Mesothelial cell of epicardium (in vitro differentiated cells): ENCODE results near the gene IFI16. TPM values are rescaled to one million over a fixed set of nuclear protein-coding genes. Genes with fewer than 3 reads are reported as not detected.

ENCODE experiments used
- DNase-seq, 2 experiments: peaks; one replicate each; pipeline ENCODE4 v3.0.0; 2021; ENCODE audit warnings: low spot score in 2 of 2; ENCODE audit not compliant: unreplicated experiment in 2 of 2
- H3K27ac Mint-ChIP-seq: 2 replicates; pipeline ENCODE4 v1.8.0; 2021; ENCODE audit warnings: mixed read lengths
- H3K27me3 Mint-ChIP-seq: 2 replicates; pipeline ENCODE4 v1.8.0; 2021; ENCODE audit warnings: low read depth, mixed read lengths
- H3K36me3 Mint-ChIP-seq: 2 replicates; pipeline ENCODE4 v1.8.0; 2021; ENCODE audit warnings: mixed read lengths
- H3K4me1 Mint-ChIP-seq: 2 replicates; pipeline ENCODE4 v1.8.0; 2021; ENCODE audit warnings: mixed read lengths
- H3K4me3 Mint-ChIP-seq: 2 replicates; pipeline ENCODE4 v1.8.0; 2021; ENCODE audit warnings: mild to moderate bottlenecking, moderate library complexity, mixed read lengths
- H3K9me3 Mint-ChIP-seq: 2 replicates; pipeline ENCODE4 v1.8.0; 2021; ENCODE audit warnings: mixed read lengths
- total RNA-seq: library from RNA; stranded (reverse); gene quantifications from 3 replicates; pipeline ENCODE4 v1.2.1, GENCODE V29; 2021
- TF ChIP-seq, protein P1 (sequence below): fragments of 200-600 bp; sonication (generic); IDR thresholded peaks from one replicate; pipeline ENCODE4 v1.5.0; 2021; ENCODE audit warnings: antibody characterized with exemption; ENCODE audit not compliant: unreplicated experiment

IFI16 gene
- 83.8 to 87.3 TPM (median 83.9 TPM) in 3 replicates for total RNA-seq

DNA sequence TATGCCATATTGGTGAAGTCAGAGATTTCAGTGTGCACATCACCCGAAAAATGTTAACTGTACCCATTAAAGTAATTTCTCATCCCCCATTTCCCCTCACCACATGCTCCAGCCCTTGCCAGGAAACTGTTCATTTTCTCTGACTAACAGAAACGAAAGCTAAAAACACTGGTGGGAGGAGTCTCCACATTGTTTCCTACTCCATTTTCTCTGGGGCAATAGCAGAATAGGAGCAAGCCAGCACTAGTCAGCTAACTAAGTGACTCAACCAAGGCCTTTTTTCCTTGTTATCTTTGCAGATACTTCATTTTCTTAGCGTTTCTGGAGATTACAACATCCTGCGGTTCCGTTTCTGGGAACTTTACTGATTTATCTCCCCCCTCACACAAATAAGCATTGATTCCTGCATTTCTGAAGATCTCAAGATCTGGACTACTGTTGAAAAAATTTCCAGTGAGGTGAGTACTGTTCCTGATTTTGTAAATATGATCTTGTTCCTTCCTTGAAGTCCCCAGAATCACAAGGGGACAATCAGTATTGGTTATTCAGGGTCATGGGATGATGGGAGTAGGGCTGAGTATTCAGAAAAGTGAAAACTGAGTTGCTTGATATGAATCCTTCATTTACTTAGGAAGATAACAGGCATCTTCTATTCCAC lies at the start of gene IFI16:
Gene IFI16, plus strand, starts transcription at position 204 of the 658 bp plus-strand sequence. CDS start 4,774 bp downstream, outside the sequence.
- TF ChIP-seq, protein P1, sequence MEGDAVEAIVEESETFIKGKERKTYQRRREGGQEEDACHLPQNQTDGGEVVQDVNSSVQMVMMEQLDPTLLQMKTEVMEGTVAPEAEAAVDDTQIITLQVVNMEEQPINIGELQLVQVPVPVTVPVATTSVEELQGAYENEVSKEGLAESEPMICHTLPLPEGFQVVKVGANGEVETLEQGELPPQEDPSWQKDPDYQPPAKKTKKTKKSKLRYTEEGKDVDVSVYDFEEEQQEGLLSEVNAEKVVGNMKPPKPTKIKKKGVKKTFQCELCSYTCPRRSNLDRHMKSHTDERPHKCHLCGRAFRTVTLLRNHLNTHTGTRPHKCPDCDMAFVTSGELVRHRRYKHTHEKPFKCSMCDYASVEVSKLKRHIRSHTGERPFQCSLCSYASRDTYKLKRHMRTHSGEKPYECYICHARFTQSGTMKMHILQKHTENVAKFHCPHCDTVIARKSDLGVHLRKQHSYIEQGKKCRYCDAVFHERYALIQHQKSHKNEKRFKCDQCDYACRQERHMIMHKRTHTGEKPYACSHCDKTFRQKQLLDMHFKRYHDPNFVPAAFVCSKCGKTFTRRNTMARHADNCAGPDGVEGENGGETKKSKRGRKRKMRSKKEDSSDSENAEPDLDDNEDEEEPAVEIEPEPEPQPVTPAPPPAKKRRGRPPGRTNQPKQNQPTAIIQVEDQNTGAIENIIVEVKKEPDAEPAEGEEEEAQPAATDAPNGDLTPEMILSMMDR = no peak
- Mint-ChIP-seq H3K4me3 (peak within 1 kb of the TSS; percentile 80), H3K27me3 (no peaks in the 10 kb centered on the region), H3K27ac (peak within 1 kb of the TSS; percentile 96), H3K36me3 (peaks cover 17% of the 10 kb centered on the region), H3K9me3 (no peaks in the 10 kb centered on the region), H3K4me1 (peaks cover 55% of the 10 kb centered on the region)
- DNase-seq = no peak

DNA sequence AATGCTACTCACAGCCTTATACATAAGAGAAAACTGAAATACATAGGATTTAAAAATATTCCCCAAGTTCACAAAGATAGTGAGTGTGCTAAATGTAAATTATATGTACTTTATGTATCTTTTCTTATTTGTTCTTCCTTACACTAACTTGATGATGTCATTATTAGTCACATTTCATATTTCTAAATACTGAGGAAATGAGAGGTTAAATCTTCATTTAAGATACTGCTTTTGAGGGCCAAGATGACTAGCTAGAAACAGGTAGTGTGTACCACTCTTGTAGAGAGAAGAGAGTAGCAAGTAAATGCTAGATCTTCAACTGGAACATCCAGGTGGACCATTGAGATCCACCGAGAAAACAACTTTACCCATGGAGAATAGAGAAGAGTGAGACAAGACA lies 48.5 kb upstream of the IFI16 start:
- TF ChIP-seq, protein P1 = no peak
- H3K9me3 Mint-ChIP-seq = no peaks in the 10 kb centered on the region
- H3K27me3 Mint-ChIP-seq = peaks cover 14% of the 10 kb centered on the region
- no peaks in the 10 kb centered on the region for H3K36me3 Mint-ChIP-seq
- H3K27ac Mint-ChIP-seq = no peak overlapping the region
- DNase-seq = no peak
- H3K4me3 Mint-ChIP-seq = no peak overlapping the region
- H3K4me1 Mint-ChIP-seq = no peaks in the 10 kb centered on the region

DNA sequence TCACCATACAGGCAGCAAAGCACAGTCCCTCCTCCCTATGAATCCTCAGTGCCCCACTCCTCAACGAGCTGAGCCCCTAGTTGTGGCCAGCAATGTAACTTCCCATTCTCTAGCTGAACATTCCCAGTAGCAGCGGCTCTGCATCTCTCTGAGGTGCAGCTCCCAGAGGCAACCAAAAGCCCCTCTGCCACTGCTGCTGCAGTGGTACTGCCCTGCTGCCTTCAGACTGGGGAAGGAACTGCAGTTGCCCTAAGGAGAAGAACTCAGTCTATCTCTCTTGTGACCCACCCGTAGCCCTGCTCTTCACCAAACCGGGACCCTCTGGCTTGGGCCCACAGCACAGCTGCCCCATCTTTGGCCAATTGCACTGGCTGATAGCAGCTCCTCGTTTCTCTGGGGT lies 46.7 kb upstream of the IFI16 start:
- H3K27me3 Mint-ChIP-seq = peaks cover 18% of the 10 kb centered on the region

DNA sequence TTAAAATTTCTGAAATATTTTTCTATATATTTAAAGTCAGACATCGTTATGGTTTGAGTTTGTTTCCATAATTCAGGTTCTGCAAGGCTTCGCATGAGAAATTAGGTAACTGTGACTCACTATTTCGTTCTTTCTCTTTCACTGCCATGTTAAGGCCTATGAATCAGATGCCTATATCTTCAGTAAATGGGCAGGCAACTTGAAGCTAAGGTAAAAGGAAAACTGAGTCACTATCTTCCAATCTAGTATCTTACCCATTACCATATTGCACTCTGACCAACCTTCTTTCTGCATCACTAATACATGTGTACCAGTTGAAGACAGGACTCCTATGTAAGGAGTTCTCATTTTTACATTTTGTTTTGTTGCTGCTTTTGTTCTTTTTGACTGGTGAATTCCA lies 40.5 kb upstream of the IFI16 start:
- TF ChIP-seq, protein P1 = no peak
- Mint-ChIP-seq H3K4me3 (no peak overlapping the region), H3K36me3 (no peaks in the 10 kb centered on the region), H3K27me3 (peaks cover 11% of the 10 kb centered on the region), H3K9me3 (peaks cover 8% of the 10 kb centered on the region), H3K27ac (no peak overlapping the region), H3K4me1 (peaks cover 1% of the 10 kb centered on the region)
- no peak for DNase-seq

More for the DNA sequence above, 46.7 kb upstream of the IFI16 start:
- Mint-ChIP-seq H3K4me3 (no peak overlapping the region), H3K9me3 (peaks cover 8% of the 10 kb centered on the region), H3K4me1 (no peaks in the 10 kb centered on the region), H3K27ac (no peak overlapping the region), H3K36me3 (no peaks in the 10 kb centered on the region)
- TF ChIP-seq, protein P1 = no peak
- no peak for DNase-seq

DNA sequence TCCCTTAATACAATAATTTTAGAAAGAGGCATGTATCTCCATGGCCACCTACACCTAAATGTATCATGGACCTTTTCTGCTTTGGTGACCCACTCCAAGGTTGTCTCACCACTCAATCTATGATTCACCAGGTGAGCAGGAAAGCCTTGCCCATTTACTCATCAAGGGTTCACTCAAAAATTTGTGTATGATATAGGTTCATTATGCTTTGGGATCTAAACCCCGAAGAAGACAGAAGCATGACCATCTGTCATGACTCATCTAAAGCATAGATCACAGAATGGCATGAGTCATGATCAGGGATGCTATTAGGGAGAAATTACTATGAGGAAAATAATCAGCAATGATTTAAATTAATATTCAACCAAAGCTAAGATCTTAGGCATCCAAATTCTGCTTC lies 39.9 kb upstream of the IFI16 start:
- Mint-ChIP-seq H3K9me3 (peaks cover 8% of the 10 kb centered on the region), H3K27me3 (peaks cover 9% of the 10 kb centered on the region), H3K36me3 (no peaks in the 10 kb centered on the region), H3K4me3 (no peak overlapping the region), H3K4me1 (peaks cover 1% of the 10 kb centered on the region), H3K27ac (no peak overlapping the region)
- TF ChIP-seq, protein P1 = no peak
- DNase-seq = no peak

DNA sequence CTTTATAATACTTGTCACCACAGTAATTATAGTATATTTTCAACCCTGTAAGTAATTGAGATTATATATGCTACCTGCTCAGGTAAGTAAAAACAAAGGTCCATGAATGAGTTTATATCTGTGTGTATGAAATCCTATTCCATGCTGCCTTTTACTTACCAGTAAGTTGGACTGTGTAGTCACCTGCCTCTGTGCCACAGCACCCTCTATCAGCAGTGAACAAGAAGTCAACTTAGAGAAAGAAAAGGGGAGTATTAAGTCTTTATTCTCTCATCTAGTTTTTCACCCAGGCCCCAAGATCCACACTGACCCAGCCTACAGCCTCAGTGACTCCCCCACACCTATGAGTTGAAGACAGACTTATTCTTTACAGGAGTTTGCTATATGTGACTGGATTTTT lies 36.9 kb upstream of the IFI16 start:
- no peak for DNase-seq
- no peaks in the 10 kb centered on the region for H3K9me3 Mint-ChIP-seq
- TF ChIP-seq, protein P1 = no peak
- no peak overlapping the region for H3K4me3 Mint-ChIP-seq
- peaks cover 1% of the 10 kb centered on the region for H3K4me1 Mint-ChIP-seq
- no peaks in the 10 kb centered on the region for H3K27me3 Mint-ChIP-seq
- no peak overlapping the region for H3K27ac Mint-ChIP-seq
- no peaks in the 10 kb centered on the region for H3K36me3 Mint-ChIP-seq
